DMS114 treated with DMSO at 0.1 percent for 48 hours (cell line): ENCODE data around the gene ACBD6.
"Not testable (repeated sequence)": the region's sequence is repeated elsewhere in the genome, so short reads cannot be mapped to it uniquely, and the experiment has no call there.

ENCODE experiments used
- DNase-seq: peaks from one replicate; lab custom pipeline; 2025; ENCODE audit not compliant: unreplicated experiment; lab: John Stamatoyannopoulos, UW

Gene ACBD6, protein sequence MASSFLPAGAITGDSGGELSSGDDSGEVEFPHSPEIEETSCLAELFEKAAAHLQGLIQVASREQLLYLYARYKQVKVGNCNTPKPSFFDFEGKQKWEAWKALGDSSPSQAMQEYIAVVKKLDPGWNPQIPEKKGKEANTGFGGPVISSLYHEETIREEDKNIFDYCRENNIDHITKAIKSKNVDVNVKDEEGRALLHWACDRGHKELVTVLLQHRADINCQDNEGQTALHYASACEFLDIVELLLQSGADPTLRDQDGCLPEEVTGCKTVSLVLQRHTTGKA

DNA sequence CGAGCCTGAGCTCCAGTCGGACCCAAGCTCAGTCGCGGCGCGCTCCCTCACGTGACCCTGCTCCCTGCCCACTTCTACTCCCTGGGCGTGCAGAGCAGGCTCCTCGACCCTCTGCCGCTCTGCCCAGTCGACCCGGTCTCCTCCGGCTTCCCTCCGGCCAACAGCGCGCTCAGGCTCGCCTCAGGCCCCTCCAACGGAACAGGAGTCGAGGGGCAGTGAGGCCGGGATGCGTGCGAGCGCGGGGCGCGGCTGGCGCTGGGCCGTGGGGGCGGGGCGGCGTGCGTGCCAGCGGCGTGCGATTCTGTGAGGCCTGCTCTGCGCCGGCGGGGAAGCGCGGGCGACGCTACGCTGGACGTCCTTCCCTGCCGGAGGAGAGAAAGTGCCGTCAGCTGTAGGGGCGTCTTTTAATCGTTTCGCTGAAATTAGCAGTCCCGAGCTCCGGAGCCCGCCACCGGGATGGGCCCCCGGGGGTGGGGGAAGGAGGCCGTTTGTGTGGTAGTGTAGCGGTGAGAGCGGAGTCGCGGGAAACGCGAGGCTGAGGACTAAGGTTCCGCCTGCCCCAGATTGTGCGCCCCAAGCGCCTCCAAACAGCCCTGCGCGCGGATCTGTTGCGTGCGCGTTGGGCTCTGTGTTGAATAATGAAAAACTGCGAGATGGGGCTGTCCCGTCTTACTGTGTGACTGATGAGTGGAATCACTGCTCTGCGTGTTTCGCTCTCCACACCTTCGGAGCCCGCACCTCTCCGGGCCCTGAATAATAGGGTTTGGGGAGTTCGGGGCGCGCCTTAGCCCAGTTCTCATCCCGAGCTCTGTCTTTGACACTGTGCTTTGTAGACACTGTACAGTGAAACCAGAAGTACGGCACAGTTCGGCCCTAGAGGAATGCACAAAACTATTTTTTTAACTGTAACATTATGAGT, at the start of gene ACBD6:
Gene ACBD6, minus strand, starts transcription at position 217 of the 919 bp plus-strand sequence. CDS start 311 bp downstream, outside the sequence.
- DNase-seq, result peak; percentile 84

DNA sequence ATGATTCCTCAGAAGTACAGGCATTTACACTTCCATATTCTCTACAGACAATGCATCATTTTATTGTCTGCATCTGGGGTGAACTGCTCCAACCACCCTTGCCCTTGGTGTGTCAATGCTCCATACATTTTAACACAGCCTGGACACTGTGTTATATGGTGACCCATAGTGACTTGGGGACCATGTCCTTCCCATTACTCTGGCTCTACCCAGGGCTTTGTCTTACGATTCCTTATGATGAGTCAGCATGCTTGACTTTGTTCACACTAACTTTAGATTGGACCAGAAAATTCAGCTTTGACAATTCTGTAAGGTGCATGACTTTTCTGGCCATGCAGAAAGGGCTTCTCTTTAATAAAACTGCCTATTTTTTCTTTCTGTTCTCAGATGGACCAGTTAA, 49.6 kb upstream of the ACBD6 start:
- DNase-seq, result no peak

DNA sequence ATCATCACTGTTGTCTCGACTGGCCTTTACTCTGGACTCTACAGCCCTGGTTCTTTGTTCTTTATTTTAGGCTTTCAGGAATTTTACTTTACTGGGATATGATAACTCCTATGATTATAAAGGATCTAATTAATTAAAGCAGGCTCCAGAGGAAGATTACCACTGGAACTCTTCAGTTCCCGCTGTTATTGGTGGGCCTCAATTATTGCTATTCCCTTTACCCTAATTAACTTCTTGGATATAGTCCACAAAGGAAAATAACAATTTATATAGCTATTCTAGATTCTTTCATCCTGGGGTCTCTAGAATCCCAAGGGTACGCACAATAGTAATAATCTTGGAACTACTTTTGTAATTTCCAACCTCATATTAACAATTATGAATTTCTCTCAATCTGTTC, 47.9 kb upstream of the ACBD6 start:
- no peak for DNase-seq

DNA sequence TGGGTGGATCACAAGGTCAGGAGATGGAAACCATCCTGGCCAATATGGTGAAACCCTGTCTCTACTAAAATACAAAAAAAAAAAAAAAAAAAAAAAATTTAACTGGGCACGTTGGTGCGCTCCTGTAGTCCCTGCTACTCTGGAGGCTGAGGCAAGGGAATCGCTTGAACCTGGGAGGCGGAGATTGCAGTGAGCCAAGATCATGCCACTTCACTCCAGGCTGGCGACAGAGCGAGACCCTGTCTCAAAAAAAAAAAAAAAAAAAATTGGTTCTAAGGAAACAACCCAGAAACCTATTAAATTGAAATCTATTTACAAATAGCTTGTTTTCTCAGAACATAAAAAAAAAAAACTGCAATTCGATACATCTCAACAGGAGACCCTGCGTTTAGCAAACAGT, 47.4 kb upstream of the ACBD6 start:
- not testable (repeated sequence) for DNase-seq

DNA sequence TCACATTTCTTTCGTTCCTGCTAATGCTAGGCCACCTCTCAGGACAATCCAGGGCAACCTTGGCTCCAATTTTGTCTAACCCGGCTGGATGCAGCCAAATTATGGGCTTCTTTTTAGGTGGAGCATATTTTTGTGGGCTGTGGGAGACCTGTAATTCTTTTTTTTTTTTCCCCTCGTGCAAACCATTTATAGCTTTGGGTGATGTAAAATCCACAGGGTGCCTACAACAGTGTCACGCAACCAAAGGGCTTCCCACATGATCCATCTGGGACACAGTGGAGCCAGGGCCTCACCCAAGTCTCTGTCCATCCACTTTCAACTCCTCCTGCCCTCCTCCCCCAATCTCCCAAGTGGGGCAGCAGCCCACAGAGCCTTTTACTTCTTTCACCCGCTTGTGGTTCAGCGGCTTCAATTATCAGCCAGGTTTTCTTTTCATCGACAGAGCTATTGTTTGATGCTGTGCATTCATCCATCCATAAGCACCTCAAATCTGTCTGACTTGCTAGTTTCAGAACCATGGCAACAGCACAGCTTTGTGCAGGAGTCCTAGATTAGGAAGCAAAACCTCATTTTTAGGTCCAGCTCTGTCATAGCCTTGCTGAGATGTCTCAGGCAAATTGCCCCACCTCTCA, 46.4 kb upstream of the ACBD6 start:
- DNase-seq, result no peak

DNA sequence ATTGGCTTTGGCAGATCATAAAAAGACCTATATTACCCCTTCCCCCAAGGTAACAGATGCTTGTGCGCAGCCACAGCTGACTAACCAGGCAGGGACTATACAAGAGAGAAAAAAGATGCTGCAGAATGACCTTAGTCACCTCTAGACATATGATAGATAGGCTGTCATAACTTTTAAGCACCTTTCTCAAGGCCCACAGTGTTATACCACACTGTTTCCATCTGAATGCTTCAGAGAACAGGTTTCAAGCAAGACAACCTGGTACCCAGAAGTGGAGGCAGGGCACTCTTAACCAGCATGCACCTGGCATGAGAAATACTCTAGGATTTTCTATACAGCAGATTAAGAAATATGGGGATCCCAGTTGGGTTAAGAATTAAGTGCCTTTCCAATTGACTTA, 43.6 kb upstream of the ACBD6 start:
- DNase-seq, result no peak

DNA sequence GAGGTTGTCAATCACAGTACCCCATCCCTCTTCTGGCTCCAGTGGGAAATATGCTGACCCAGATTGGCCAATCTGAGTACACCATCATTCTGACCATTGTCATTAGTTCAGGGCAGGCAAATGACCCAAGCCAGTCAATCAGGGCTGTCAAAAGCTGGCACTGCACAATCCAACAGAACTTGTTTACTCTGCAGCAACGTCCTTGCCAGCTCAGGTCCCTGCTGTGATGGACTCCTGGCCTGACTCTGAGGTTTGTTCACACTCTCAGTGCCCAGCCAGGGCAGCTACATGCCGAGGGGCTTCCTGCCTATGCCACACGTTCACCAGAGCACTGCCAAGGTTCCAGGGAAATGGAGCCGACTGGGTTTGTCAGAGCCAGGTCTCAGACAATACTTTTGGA, 41.7 kb upstream of the ACBD6 start:
- DNase-seq, result no peak

DNA sequence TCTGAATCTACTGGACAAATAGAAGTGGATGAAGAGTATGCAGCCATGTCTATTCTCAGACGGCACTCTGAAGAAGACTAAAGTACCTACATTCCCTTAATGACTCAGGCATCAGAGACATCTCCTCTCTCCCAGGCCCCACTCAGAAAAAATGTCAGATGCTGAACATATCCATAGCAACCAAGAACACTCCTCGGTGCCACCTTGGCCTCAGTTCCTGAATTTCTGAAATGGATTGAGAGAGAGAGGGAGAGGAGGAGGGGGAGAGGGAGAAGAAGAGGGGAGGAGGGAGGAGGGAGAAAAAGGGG, 40.4 kb upstream of the ACBD6 start:
- DNase-seq, result no peak

DNA sequence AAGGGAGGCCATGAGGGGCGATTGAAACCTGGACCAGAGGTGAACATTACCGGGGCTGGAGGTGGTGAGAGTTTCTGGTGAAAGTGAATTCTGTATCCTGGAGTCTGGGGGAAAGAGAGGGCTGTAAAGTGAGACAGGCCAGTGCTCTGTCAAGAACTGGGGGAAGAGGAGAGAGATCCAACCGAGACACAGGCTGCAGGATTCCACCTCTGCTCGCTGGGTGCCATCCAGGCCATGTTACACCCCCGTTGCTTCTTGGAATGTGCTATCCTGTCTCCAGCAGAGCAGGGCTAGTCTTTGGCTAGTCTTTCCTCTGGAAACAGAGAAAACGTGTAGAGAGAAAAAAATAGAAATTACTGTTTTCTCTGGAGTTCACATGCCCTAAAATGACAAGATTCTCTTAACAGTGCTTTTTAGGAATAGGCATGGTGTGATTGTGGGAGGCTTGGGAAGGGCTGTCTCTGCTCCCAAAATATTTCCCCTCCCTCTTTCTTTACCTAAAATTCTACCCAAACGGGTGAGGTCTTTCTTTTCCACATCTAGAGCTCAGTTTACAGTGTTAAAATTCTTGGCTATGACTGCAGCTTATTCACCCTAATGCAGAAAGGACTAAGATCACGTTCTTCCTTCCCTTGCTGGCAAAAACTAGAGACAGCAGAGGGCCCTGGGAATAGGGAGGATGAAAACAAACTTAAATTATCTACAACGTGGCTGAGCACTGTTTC, 39.9 kb upstream of the ACBD6 start:
- DNase-seq, result no peak

DNA sequence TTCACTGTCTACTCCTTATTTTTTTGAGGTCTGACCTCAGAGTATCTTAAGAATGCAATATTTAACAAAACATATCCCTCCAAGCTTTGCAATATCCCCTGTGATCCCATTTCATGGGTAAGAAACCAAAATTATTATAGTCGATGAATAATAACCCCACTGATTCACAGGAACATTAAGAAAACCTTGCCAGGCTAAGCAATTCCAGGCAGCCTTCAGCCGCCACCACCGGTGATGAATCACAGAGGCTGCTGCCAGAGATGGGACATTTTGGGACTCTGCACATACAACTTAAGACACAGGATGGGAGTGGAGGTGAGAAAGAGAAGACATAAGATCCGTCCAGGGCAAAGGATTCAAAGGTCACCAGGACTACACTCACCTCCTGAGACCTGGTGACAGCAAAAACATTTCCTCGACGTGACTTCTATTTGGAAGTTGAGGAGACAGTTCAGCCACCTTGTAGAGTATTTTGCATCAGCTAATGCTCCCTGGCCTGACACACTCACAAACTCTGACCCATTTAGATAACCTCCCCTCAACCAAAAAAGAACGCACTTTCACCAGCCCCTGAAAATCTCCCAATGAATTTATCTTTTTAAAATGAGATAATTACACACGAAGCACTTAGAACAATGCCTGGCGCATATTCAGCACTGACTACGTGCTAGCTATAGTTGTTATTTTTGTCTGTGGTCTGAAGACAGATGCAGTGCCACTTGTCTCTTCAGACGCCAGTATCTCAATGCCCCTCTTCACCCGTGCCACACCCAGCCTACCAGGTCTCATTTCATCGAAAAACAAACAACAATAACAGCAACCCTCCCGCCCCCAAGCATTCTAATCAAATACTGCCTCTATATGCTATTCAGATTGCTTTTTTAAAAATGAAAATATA, 38.6 kb upstream of the ACBD6 start:
- no peak for DNase-seq

DNA sequence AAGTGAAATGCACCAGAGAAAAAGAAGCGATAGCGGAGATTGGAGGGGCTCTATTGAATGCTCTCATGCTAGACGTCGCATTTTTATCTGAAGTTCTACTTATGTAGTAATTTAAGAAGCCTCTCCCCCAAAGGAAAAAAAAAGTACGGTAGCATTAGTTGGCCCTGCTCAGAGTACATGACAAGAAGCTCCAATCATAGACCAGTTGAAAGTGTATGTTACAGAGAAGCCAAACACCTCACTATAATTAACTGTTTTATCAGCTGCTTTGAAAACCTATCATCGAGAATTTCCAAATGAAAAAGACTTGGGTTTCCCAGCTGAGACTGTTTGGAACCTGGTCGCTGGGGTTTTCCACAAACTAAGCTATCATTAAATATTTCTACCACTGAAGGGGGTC, 36.8 kb upstream of the ACBD6 start:
- DNase-seq, result no peak

DNA sequence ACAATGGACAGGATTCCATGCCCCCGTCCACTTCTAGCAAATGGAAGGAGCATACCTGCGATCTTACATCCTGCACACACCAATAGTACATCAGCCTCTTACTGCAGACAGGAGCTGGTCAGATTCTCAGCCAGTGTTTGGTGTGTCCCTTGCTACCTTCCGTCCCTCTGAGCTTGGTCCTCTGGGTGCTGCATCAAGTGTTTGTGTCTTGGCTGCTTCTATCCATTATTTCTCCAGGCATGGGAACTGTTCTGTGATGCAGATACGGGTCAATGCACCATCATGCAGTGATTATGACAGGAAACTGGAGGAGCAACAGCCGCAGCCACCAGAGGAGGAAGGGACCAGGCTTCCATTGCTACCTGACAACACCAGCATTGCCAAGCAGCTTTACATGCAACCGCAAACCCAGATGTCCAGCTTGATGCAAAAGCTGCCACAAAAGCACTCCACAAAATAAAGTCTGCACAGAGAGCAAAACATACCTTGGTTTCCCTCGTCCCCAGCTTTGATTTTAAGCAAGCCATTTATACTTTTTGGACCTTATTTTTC, 34.5 kb upstream of the ACBD6 start:
- no peak for DNase-seq

DNA sequence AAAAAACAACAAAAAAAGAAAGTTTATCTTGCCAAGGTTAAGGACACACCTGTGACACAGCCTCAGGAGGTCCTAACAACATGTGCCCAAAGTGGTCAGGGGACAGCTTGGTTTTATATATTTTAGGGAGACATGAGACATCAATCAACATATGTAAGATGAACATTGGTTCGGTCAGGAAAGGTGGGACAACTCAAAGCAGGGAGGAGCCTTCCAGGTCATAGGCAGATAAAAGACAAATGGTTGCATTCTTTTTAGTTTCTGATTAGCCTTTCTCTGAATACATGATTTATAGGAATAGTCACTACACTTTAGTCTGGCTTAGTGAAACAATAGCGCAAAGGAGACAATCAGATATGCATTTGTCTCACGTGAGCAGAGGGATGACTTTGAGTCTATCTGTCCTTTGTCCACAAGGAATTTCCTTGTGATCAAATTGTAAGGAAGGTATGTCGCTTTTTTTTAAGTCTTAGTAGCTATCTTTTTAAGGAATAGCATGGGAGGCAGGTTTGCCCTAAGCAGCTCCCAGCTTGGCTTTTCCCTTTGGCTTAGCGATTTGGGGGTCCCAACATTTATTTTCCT, 33.1 kb upstream of the ACBD6 start:
- DNase-seq, result no peak

DNA sequence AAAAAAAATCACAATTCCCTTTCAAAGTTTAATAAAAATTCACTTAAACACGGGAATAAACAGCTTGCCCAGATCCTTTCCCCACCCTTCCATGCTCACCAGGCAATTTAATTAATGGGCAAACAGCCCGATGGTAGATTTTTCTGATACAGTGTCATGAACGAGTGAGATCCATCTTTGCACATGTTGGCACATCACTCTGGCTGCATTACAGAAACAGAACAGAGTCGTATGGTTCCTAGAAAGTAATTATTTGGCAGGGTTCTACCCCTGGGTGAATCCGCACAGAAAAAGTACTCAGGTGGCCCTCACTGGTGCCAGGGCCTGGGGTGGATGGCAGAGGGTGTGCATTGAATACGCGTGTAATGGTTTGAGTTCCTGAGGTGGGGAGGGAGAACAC, 31.8 kb upstream of the ACBD6 start:
- no peak for DNase-seq

DNA sequence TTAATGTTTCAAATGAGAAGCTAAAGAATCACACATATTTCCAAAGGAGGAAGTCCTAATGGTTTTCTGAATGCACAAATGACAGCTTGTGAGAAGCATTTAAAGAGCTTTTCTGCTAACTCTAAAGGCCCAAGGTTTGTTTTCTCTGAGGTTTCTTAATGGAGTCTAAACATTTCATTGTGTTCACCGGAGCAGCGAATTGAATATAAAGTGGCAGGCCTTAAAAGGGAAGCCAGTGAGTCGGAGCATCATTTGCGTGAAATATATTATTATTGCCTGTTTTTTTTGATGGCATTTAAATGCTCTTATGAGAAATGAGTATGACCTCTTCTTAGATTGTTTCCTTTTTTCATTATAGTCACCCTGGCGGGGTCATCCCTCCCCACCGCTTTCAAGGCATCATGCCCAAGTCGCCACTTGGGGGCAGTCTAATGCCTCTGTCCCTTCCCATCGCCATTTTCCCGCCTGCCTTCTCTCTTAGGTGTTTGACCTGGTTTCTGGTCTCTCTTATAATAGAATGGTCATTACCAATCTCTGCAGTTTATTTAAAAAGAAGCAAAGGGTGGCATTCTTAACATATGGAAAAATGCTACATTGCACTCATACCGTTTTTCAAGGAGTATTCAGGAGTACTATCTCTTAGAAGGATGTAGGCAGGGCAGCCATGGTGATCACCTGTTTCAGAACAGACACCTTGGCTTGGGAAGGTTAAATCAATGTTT, 31.1 kb upstream of the ACBD6 start:
- peak; percentile 20 for DNase-seq

DNA sequence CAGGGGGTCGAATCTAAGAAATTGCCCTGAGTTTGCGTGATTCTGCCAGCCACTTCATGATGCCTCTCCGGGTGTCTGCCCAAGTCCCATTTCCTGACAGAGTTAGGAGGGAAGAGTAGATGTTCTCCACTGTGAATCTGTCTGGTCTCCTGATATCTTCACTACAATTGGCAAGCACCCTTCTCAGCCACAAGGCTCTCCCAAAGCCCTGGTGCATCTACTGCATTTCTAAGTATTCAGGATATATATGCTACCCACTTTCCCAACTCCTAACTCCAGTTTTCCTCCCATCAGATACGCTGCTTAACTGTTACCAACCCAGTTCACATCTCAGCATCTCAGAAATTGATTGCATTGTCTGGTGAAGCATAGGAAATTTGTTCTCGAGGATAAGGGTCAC, 30.5 kb upstream of the ACBD6 start:
- DNase-seq, result no peak

DNA sequence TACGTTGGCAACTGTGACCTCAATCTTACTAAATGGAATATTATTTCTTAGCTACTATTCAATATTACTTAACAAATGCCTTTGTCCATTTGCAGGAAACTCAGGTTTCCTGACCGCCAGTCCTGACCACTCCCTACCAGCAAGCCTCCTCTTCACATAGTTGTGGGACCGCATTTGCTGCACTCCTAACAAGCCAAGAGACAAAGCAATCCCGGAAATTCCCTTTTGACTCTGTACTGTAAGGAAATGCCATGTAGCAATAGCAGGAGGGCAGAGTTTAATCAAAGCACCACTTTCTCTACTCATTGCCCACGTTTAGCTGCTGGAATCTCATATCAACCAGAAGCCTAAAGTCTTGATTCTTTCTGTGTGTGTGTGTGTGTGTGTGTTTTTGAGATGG, 28.1 kb upstream of the ACBD6 start:
- no peak for DNase-seq

DNA sequence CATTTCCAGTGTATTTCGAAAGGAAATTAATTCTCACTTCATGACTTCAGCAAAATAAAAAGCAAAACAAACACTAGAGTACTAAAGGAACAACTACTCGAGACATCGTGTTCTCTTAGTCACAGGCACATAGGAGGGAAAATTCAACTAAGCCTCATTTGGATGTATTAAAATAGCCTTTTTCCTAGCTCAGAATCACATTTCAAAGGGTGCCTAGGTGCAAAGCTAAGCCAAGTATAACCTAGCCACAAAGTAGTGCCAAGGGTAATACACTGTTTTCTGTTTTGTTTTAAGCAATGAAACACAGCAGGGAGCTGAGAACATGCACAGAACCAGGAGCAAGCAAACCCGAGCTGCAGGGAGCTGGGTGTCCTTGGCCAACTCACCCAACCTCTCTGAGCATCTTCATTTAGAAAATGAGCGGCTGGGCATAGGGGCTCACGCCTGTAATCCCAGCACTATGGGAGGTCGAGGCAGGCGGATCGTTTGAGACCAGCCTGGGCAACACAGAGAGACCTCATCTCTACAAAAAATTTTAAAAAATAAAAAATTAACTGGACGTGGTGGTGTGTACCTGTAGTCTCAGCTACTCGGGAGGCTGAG, 26.6 kb upstream of the ACBD6 start:
- no peak for DNase-seq
